Measurements from ENCODE around the gene PLEKHA7.
"Not testable (repeated sequence)": the region's sequence is repeated elsewhere in the genome, so short reads cannot be mapped to it uniquely, and the experiment has no call there.

The PLEKHA7 gene

GRCh38 chr11:16942342-16942741, 71.9 kb downstream of the PLEKHA7 start:
- DNase-seq (ENCODE audit: low read depth): no peak

- DNase-seq (ENCODE audit: low read depth): no peak
Measured at GRCh38 chr11:16941935-16942334, 72.3 kb downstream of the PLEKHA7 start.

DNA sequence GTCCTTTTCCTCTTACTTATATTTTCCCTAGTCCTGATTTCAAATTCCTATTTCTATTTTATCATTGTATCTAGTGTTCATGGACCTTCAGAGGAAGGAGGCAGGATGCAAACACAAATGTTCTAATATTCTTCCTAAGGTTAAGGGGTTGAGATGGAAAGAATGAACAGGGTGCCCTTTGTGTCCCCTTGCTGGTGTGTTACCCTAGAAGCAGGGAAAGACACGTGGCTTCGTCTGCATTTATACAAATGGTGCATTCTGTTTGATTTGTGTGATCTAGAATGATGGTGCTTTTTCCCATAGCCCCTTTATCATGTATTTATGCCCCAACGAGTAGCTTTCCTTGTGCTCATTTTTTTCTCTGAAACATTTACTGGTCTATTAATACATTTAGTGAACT, 76.2 kb downstream of the PLEKHA7 start:
- DNase-seq (ENCODE audit: low read depth): no peak

- DNase-seq (ENCODE audit: low read depth): no peak
Measured at GRCh38 chr11:16936643-16937042, 77.6 kb downstream of the PLEKHA7 start.

- DNase-seq (ENCODE audit: low read depth): no peak
Measured at GRCh38 chr11:16935518-16936302, 78.5 kb downstream of the PLEKHA7 start.

DNA sequence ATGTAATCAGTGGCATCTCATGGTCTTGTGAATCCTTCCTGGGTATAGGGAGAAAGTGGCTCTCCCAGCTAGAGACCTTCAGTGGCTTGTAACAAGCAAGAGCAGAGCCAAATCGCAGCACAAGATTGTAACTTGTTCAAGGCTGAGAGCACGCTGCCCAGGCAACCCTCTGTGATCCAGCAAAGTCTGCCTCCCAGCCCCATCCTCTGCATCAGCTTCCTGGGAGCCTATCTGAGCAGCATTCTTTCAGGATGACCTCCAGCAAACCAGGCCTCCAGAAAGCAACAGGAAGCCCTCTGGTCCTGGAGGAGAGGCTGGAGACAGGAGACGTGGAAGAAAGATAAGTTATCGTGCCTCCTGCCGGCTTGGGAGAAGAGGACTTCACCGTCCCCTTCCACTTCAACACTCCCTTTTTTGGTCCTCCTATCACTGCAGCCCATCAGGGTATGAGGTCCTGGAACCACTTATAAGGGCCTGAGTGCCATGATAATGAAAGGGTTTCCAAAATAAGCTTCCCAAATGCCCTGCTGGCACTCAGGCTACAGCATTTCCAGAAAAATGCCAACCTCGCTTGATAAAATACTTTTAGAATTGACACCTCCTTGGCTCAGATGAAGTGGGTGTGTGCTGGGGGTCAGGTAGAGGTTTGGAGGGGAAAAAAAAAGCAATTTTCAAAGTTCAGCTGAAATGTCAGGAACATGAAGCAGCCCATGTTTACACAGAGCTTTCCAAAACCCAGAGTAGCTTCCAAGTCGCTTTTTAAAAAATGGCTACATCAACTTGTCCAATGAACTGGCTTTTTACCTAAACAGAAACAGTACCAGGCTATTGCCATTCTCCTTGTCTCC, 80.2 kb downstream of the PLEKHA7 start:
- DNase-seq (ENCODE audit: low read depth): no peak

DNA sequence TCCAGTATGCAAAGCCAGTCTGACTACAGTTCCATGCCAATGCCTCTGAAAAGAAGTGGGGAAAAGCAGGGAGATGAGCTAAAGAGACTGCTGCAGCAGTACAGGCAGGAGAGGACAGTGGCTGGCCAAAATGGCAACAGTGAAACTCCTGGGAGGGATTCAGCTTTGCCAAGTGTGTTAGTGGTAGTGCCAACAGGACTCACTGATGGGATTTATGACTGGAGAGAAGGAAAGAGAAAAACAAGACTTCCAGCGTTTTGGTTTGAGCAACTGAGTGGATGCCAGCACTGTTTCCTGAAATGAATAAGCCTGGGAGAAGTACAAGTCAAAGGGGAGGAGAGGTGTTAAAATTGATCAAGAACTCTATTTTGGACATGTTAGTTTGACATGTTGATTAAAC, 80.9 kb downstream of the PLEKHA7 start:
- DNase-seq (ENCODE audit: low read depth): no peak

DNA sequence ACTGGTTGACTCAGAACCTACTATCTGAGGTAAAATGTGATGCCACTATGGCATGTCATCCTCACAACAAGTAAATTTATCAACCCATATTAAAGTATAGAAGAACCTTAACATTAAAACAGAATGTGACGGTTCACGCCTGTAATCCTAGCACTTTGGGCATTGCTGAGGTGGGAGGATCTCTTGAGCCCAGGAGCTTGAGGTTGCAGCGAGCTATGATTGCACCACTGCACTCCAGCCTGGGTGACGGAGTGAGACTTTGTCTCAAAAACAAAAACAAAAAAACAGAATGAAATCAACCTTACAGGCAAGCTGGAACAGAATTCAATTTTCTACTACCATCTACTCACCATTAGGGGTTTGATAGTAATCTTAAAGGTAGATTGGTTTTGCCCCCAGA, 86.2 kb downstream of the PLEKHA7 start:
- DNase-seq (ENCODE audit: low read depth): no peak

GRCh38 chr11:16926883-16927626, 87.2 kb downstream of the PLEKHA7 start:
- no peak for DNase-seq (ENCODE audit: low read depth)

- no peak for DNase-seq (ENCODE audit: low read depth)
Measured at GRCh38 chr11:16925561-16926065, 88.6 kb downstream of the PLEKHA7 start.

DNA sequence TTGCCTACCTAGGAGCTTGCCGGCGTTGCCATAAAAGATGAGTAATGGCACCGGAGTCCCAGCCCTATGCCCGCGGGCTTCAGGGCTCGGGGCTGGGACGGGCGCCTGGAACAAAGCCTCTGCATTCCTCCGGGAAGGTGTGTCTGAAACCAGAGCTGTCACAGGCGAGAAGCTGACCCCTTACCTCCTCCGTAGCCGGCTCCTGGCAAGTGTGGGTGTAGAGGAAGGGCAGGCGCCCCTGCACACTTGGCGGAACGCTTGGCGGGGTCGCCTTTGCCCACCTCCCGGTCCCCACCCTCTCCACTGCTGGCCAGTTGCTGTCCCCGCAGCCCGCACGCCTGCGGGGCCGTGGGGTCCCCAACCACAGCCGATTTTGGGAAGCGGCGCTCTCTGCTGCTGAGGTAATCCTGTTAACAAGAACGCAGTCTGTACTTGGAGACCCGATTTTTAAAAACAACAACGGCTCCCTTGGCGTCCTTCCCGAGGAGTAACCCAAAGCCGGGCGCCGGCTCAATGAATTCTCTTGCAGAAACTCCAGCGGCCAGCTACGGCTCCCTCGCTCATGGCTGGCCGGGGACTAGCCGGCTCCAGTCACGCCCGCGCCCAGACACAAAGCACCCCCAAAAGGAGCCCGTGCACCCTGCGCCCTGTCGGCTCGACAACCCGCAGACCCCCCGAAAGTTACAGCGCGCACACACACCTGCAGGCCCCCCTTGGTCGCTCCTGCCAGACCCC, 89.2 kb downstream of the PLEKHA7 start:
- no peak for DNase-seq (ENCODE audit: low read depth)

- no peak for DNase-seq (ENCODE audit: low read depth)
Measured at GRCh38 chr11:16924462-16924825, 89.8 kb downstream of the PLEKHA7 start.

DNA sequence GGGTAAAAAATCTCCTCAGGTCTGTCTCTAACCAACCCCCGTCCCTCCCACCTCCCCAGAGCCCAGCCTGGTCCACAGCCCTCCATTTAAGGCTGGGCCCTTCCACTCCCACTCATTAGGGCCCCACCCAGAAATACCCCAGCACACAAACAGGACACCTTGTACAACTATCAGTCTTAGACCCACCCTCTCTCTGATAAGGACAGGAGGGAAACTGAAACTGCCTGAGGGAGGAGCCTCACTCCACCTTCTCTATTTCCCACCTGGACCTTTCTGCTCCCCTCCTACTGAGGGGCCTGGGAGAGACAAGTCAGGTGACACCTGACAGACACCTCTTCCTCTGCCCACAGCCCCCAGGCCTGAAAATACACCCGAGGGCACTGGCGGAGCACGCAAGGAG, 90.2 kb downstream of the PLEKHA7 start:
- no peak for DNase-seq (ENCODE audit: low read depth)

GRCh38 chr11:16921668-16922067, 92.5 kb downstream of the PLEKHA7 start:
- no peak for DNase-seq (ENCODE audit: low read depth)

DNA sequence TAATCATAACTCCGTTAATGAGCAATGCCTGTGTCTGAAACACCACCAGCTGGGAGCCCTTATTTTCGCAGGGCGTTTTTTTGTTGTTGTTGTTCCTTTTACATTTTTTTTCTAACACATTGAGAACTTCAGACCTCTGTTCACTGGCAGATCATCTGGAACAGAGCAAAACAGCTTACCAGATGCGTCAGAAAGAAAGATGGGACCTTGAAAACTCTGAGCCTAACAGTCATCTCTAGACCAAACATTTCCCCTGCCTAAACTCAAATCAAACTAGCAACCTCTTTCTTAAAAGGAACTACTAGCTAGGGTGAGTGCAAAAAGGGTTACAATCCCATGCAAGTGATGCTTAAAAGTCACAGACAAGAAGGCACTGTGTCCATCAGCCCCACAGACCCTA, 93.2 kb downstream of the PLEKHA7 start:
- DNase-seq (ENCODE audit: low read depth): no peak

DNA sequence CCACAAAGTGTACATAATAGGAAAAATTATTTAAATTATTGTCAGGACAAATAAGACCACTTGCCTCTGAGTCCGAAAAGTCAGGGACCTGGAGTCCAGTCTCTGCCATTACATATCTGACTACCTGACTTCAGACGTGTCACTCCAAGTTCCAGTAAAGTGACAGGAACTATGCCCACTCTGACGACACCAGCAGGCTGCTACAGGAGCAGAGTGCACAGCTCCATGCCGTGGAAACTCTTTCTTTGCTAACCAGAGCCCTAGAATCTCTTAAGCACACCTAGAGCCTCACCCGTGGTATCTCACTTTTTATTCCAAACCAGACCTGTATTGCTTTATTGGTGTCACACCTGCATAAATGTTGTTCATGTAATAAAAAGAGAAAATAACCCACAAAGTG, 93.7 kb downstream of the PLEKHA7 start:
- DNase-seq (ENCODE audit: low read depth): no peak

GRCh38 chr11:16918543-16919182, 95.6 kb downstream of the PLEKHA7 start:
- DNase-seq (ENCODE audit: low read depth): not testable (repeated sequence)

GRCh38 chr11:16917941-16918340, 96.3 kb downstream of the PLEKHA7 start:
- DNase-seq (ENCODE audit: low read depth): no peak

DNA sequence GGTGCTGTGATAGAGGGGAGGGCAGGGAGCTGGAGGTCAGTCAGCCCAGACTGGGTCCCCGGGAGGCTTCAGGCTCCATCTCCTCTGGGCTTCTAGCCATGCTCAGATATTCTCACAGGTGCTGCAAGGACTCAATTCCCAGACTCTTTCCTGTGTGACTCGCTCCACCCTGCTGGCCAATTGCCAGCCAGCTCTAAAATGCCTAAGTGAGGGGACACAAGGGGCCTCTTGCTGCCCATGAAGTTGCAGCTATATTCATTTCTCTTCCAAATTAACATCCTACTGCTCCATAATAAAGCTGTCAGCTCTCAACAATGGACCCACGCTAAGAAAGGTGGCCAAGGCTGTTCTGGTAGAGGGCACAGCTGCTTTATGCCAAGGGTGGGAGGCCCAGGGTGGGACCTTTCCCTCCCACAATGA, 101.5 kb downstream of the PLEKHA7 start:
- DNase-seq (ENCODE audit: low read depth): no peak

DNA sequence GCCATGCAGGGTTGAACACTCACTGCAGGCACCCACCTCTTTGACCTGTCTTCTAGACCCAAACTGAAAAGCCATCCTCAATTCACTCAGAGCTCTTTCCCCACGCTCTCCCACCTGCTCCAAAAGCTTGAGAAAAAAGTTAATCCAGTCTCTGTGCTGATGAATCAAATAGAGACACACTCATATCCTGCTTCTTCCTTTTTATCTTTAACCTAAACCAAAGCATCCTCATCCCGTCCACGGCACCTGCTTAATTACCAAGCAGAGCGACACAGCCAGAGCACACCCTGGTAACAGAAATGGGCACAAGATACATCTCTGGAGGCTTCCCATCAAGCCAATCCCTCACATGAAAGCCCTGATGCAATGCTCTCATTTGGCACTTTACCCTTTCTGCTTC, 102.6 kb downstream of the PLEKHA7 start:
- no peak for DNase-seq (ENCODE audit: low read depth)

- DNase-seq (ENCODE audit: low read depth): no peak
Measured at GRCh38 chr11:16911186-16911585, 103.0 kb downstream of the PLEKHA7 start.
